LNCaP clone FGC (cell line): ENCODE measurements around the gene HSFX4.

Experiments
- DNase-seq: peaks from one replicate; pipeline ENCODE4 v3.0.0-alpha.2; 2011; ENCODE audit warnings: low read depth
- H3K4me3 ChIP-seq: 2 replicates; pipeline ENCODE4 v1.5.1; 2011; ENCODE audit warnings: mild to moderate bottlenecking, low read depth, low read length, control low read depth
- TF ChIP-seq, protein P1 (sequence below): IDR thresholded peaks from 2 replicates; pipeline ENCODE4 v1.5.1; 2012; ENCODE audit warnings: mild to moderate bottlenecking; ENCODE audit not compliant: control insufficient read depth, insufficient read depth; ENCODE audit errors: extremely low read depth

HSFX4 gene

DNA sequence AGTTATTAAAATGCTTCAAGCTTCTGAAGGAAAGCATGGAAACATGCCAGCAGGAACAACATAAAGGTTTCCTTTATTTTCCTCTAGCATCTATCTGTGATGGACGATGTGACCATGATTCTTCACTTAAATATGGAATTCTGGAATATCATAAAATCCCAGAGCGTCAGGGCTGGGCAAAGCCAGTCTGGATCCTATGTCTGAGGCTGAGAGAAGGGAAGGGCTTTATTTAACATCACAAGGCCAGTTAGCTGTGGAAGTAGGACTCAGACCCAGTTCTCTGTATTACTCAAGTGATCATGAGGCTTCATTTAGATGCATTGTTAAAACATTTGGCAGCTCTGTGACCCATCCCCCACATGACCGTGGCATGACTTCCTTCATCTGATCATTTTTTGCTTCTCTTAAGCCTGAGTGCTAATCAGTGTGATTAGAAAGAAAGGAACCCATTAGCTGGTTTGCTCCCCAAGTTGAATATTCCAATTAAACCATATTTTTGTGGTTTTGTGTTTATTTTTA lies 49.8 kb downstream of the HSFX4 start:
- TF ChIP-seq, protein P1, sequence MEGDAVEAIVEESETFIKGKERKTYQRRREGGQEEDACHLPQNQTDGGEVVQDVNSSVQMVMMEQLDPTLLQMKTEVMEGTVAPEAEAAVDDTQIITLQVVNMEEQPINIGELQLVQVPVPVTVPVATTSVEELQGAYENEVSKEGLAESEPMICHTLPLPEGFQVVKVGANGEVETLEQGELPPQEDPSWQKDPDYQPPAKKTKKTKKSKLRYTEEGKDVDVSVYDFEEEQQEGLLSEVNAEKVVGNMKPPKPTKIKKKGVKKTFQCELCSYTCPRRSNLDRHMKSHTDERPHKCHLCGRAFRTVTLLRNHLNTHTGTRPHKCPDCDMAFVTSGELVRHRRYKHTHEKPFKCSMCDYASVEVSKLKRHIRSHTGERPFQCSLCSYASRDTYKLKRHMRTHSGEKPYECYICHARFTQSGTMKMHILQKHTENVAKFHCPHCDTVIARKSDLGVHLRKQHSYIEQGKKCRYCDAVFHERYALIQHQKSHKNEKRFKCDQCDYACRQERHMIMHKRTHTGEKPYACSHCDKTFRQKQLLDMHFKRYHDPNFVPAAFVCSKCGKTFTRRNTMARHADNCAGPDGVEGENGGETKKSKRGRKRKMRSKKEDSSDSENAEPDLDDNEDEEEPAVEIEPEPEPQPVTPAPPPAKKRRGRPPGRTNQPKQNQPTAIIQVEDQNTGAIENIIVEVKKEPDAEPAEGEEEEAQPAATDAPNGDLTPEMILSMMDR = no peak
- H3K4me3 ChIP-seq = no peak overlapping the region
- no peak for DNase-seq
